Measurements from ENCODE around the gene MXRA8.
A peak's percentile ranks its signal among the peaks of the same experiment; 100 is the strongest.
"Not testable (repeated sequence)": the region's sequence is repeated elsewhere in the genome, so short reads cannot be mapped to it uniquely, and the experiment has no call there.

Gene MXRA8

DNA sequence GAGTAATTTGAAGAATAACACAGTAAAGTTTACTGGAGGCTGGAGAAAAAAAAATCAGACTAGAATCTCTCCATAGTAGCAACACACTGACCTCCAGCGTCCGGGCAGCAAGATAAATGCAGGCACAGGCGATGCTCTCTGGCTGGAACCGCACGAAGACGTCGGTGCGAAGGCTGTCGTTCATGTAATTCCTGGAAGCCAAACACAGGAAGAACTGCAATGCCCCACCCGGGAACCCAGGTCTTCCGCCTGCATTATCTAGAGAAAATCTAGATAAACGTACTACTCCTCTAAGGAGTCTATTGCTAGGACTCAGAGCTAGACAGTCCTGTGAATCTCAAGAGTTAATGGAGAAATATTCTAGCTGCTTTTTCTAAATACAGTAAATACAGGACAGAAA, 32.3 kb upstream of the MXRA8 start:
- no peak for DNase-seq

DNA sequence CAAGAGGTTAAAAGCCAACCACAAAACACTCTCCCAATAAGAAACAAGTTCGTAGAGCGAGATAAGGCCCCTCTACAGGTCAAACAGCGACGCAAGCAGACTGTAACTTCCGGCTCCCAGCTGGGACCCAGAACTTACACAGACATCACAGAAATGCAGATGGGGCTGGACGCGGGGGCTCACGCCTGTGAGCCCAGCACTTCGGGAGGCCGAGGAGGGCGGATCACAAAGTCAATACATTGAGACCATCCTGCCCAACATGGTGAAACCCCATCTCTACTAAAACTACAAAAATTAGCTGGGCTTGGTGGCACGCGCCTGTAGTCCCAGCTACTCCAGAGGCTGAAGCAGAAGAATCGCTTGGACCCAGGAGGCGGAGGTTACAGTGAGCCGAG, 29.7 kb upstream of the MXRA8 start:
- DNase-seq = no peak

DNA sequence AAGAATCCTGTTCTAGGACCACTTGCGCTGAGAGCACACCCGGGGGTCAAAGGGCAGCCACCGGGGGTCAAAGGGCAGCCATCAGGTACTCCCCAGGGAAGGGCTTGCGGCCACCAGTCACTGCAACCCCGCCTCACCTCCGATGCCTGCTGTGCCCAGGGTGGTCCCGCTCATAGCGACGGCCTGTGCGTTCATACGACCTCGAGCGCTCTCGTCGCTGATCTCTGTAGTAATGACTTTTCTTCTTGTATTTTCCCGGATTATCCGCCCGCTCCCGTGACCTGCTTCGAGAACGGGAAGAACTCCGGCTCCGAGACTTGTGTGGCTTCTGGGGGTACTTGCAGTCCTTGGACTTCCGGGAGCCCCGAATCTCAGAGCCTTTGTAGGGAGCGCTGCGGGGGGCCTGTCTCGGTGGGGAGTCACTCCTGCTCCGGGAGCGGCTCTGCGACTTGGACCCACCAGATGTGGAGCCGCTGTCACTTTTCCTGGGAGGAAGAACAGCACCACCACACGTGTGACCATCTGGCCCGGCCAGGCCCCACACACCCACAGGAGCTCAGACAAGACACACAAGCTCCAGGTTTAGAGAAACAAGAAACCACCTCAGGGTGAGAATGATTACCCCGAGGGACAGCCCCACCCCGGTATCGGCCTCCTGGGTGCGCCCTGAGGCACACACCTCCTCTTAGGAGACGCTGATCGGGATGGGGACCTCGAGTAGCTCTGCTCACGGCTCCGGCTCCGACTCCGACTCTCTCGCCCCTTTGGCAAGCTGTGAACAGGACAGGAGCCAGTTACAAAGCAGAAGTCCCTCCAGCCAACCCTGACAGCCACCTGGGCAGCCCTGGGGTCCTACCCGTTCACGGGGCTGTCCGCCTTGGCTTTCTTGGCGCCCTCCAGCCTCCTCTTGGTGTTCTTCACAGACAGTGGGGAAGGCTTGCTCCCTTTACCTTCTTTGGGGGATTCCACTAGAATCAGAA, 29.0 kb upstream of the MXRA8 start:
- DNase-seq = no peak

DNA sequence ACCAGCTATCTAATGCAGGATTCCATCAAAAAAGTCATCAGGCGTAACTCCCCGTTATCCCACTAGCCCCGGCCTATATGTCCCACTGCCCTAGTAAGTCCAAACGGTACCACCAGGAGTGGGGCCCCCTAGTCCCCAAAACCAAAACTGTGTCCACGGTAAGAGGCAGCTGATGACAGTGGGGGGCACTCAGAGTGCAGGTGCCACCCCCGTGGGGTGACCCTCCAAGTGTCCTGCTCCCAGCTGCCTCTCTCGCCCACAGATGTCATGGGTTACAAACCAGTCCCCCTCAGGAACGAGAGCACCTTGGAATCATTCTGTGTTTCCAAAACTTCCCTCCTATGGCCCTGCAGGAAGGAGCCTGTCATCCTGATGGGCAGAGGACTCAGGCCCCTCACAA, 27.6 kb upstream of the MXRA8 start:
- DNase-seq = no peak

DNA sequence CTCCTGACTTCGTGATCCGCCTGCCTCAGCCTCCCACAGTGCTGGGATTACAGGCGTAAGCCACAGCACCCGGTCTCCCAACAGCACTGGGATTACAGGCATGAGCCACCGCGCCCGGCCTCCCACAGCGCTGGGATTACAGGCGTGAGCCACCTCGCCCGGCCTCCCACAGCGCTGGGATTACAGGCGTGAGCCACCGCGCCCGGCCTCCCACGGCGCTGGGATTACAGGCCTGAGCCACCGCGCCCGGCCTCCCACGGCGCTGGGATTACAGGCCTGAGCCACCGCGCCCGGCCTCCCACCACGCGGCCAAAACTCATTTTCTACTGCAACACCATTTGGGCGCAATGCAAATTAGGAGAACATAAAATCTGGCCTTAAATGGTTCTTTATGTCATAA, 27.0 kb upstream of the MXRA8 start:
- DNase-seq = not testable (repeated sequence)

DNA sequence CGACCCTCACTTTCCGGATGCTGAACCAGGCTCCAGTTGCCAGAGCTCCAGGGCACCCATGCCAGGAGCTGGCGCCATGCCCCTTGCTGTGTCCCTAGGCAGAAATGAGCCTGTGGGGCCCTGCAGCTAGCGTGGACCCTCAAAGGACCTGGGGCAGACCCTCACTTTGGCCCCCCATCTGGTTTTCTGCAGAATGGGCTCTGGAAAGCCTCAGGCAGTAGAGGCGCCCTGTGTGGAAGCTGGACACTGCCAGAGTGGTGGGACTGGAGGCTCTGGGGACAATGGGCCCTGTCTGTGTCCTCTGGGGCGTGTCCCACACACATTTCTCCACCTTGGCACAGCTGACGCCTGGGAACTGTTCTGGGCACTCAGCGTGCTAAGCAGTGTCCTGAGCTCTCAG, 22.9 kb upstream of the MXRA8 start:
- no peak for DNase-seq

DNA sequence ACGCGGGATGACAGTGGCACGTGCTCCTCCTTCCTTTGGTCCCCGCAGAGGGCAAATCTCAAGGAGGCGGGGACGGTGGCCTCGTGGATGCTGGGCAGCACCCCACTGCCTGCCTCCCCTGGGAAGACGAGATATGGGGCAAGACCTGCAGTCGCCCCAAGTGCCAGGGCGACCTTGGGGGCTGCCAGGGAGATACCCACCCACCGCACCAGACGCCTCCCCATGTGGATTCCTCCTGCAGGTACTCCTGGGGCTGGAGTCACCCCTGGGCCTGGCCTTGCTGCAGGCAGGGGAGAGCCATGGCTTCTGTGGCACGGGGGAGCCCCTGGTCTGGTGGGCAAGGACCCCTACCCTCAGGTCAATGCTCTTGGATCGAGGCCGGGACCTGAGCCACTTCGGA, 22.5 kb upstream of the MXRA8 start:
- no peak for DNase-seq

DNA sequence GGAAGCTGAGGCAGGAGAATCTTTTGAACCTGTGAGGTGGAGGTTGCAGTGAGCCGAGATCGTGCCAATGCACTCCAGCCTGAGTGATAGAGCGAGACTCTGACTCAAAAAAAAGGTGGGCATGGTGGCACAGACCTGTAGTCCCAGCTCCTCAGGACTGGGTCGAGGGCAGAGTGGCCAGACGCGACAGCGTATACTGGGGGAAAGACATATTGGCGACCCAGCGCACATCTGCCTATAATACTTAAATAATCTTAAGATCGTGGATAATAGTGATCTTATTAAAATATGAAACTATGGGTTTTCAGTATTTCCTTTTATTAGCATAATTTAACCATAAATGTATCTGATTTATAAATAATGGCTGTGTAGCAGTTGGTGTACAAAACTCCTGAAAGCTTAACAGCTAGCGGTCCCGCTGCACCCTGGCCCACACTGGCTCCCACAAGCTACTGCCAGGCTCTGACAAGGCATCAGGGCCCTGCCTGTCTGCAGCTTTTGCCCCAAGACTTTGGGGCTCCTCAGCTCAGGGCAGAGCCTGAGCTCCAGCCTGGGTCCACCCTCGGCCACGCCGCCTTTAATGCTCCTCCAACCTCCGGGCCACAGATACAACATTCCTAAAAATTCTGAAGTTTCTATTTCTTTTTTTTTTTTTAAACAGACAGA, 19.3 kb upstream of the MXRA8 start:
- DNase-seq = no peak

DNA sequence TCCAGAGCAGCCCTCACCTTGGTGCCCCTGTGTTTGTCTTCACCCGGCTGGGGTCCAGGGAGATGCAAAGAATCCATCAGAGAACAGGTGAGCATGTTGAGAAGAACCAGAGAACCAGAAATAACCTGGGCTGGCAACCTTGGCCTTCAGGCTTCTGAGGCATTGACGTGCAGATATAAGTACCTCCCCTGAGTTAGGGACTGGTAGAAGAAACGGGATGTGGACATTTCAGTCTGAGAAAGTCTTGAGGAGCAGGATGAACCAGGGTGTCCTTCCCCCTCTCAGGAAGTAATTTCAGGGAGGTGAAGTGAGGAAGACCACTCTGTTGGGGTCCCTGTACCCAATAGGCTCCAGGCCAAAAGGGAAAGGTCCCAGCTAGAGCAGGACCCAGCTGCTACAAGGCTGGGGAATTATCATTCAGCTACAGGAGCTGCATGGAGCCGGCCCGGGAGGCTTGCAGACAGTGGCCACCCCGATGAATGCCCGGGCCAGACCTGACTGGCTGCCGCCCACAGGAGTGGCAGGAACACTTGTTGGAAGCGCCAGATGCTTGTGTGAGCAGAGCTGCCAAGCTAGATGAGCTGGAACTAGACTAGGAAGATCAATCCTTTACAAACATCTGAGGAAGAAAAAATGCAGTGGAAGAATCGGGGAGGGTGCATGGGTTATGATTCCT, 18.3 kb upstream of the MXRA8 start:
- DNase-seq = no peak

DNA sequence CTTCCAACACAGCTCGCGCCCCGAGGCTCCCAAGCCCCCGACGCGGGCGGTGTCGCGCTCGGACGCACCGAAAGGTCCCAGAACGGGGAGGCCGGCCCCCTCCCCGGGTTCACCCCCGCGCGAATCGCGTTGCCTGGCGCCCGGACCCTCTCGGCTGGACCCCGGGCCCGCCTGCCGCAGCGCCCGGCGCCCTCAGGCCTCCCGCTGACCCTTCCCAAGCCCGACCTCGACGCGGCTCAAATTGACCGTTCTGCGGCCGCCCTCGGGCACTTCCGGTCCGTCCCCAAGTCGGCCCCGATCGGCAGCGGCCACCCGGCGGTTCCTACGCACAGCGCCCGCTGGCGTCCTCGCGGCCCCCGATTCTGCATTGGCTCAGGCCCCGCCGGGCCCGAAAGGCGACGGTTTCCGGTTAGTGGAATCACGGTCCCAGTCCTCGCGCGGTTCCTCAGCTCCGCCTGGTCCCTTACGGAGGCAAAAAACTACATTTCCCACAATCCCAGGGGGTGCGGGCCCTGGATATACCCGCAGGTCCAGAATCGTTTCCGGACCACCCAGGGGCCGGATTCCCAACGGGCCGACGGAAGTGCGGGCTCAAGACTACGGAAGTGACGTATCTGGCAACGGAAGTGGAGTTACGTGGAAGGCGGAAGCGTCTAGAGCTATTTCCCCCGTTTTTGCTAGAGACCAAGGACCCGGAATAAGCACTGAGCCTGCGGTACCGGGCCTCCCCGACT, 16.7 kb upstream of the MXRA8 start, which contains the start of gene AURKAIP1:
Gene AURKAIP1, minus strand, starts transcription at position 279 of the 734 bp plus-strand sequence. CDS start 451 bp downstream, outside the sequence.
- DNase-seq = peak; percentile 90 to 96

DNA sequence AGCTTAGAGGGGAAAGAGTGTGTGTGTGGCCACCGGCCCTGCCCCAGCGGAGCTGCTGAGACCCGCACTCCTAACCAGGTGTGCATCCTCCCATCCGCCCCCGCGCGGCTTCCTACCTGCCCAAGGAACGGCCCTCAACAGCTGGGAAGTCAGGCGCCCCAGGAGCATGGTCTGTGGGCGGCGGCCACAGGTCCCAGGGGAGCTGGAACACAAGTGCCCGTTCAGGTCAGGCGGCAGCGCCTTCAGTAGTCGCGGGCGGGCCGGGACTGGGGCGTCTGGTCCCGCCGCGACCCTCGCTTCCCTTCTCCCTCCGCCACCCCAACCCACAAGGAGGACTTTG, 16.2 kb upstream of the MXRA8 start:
- DNase-seq = no peak

DNA sequence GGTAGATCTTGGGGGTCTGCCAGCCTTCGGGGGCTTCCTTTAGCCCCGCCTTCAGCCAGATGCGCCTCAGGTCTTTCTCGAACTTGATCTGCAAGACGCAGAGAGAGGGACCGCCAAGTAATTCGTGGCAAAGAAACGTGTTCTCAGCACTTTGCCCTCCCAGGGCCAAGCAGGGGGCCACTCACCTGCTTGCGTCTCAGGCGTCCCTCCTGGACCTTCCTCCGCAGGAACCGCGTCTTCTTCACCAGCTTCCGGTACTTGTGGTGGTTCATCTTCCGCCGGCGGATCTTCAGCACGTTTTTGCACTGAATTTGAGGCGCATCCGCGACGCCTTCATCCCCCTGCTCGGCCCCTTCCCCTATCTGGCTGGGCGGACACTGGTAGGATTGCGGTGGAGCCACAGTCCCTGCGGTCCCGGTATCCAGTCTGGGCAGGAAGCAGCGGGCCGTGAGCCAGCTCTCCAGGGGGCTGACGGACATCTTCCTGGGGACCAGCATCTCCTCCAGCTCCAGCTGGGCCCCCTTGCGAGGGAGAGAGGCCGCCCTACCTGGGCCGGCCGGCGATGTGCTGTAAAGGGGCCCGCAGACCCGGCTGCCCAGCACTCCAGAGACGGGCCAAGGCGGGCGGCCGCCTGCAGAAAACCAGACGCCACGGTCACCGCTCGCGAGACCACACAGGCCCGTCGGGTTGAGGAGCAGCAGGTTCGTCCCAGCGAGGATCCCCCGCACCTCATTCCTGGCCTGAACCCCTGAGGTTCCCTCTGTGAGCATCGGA, 15.6 kb upstream of the MXRA8 start:
- no peak for DNase-seq

DNA sequence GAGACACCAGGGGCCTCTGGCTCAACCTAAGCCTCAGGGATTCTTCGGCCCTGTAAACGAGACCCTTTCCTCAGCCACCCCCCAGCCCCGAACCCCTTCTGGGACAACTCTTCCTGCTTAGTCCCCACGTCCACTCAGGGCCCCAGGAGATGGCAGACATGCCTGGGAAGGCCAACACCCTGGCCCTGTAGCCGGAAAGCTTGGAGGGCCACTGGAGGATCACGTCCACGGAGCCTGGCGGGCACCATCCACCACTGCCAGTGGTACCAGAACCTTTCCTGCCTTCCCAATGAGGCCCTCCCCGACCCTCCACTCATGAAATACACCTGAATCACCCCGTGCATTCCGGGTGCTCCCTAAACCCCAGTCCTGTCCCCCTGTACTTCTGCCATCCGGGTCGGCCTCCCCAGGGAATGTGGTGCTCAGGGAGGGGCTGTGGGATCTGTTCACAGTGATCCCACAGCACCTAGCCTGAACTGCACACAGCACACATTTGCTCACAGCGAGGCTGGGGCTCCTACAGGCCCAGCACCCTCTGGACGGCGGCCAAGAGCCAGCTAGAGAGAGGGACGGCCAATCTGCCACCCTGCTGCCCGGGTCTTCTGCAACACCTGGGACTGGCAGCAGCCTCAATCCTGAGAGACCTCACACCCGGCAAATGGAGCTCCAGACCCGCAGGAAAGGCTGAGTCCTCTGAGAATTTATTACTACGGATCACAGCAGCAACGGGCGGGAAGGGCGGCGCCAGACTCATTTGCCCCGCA, 14.9 kb upstream of the MXRA8 start:
- DNase-seq = no peak

DNA sequence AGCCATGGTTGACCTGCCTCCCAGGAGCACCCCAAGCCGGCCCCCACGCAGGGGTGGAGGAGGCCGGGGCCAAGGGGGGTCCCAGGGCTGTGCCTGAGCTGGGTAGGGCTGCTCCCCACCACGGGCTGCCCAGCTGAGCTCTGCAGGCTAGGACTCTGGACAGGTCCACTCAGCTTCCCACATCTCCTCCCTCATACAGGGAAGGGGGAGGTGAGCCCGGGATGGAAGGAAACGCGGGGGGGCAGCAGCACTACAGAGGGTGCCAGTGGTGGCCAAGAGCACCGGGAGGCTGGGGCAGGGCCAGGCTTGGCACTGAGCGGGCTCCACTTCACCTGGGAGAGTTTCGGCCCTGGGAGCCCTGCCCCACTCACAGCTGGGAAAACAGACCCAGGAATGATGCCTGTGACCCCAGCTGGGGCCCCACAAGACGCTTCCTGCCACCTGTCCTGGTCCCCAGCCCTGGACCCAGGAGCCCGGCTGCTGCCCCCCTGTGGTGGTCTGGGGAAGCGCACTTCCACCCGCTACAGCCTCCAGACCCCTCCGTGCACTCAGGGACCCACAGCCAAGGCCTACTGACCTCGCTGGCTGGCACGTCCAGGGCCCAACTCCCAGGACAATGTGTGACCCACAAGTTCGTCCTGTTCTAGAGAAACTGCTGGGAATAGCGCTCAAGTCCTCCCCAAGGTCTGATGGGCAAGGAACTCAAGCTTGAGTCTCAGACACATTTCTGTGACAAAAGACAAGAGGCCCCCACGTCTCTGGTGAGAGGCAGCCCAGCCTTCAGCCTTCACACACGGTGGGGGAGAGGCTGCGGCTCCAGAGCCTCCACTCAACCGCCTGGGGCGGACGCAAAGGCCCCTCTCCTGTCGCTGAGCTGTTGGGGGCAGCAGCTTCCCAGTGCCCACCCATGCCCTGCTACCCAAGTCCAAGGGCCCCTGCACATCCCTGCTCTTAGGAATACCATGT, 13.7 kb upstream of the MXRA8 start:
- no peak for DNase-seq

DNA sequence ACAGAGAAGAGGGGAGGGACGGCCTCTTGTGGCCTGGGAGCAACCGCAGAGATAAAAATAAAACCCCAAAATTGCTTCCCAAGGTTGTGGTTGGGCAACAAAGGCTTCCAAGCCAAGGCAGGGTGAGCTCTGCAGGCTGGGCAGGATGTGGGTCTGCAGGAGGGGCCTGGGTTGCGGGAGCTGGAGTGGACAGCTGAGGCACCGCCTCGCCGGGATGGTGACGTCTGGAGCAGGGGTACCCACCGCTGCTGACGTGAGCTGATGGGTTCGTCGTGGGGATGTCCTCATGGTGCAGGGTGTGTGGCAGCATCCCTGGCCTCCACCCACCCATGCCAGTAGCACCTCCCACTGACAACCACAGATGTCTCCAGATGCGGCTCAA, 13.0 kb upstream of the MXRA8 start:
- DNase-seq = no peak

DNA sequence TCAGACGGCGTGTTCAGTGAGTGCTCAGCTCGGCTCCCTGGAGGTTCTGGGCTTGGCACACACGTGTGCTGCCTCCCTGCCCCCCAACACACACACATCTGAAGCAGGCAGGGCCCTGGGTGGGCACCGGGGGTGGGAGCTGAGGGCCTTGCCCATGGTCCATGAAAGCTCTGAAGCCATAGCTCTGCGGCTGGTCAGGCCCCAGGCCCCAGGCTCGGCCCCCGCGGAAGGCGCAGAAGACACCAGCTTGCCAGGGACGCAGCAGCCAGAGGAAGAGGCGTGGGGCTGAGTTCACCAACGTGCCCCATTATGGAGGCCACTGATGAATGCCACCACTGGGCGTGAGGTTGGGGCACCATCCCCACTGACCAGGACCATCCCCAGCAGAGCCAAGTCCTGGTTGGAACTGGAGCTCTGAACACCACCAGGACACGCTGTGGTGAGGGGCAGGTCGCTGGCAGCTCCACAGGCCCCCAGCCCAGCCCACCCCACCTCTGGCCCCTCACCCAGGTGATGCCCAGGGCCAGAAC, 12.5 kb upstream of the MXRA8 start:
- no peak for DNase-seq

DNA sequence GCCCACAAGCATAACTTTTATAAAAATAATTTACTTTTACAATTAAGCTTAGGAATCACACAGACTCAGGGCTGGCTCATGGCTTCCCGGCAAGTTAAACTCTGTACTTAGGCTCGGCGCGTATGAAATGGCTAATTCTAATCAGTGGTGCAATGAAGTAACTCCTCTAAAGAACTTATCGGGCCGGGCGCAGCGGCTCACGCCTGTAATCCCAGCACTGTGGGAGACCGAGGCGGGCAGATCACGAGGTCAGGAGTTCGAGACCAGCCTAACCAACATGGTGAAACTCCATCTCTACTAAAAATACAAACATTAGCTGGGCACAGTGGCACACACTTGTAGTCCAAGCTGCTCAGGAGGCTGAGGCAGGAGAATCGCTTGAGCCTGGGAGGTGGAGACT, 11.7 kb upstream of the MXRA8 start:
- not testable (repeated sequence) for DNase-seq

DNA sequence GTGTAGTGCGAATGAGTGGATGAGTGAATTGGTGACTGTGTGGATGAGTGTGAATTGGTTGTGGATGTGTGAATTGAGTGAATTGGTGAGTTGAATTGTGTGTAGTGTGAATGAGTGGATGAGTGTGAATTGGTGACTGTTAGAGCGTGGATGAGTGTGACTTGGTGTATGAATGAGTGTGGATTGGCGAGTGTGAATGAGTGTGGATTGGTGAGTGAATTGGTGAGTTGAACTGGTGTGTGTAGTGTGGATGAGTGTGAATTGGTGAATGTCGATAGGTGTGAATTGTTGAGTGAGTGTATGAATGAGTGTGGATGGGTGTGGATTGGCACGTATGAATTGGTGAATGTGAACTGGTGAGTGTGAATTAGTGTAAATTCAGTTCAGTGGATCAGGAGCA, 9.0 kb upstream of the MXRA8 start:
- DNase-seq = no peak

DNA sequence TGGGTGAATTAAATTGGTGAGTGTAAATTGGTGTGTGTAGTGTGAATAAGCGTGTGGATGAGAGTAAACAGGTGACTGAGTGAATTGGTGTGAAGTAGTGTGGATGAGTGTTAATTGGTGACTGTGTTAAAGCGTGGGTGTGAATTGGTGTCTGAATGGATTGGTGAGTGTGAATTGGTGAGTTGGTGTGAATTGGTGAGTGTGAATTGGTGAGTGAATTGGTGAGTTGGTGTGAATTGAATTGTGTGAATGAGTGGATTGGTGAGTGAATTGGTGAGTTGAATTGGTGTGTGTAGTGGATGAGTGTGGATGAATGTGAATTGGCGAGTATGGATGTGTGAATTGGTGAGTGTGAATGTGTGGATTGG, 8.3 kb upstream of the MXRA8 start:
- no peak for DNase-seq

Data from cerebellar nuclear complex (tissue), 1 donor.